OCI-LY7 (cell line): ENCODE measurements around the gene CPS1. TPM values are rescaled to one million over a fixed set of nuclear protein-coding genes. Genes with fewer than 3 reads are reported as not detected.

ENCODE experiments used
- BruUV-seq: library from RNA; stranded (reverse); fragments of 400-500 nt; replicated peaks from 2 replicates; lab custom pipeline; 2021; lab: Mats Ljungman, UMichigan
- CTCF ChIA-PET: fragments of 300-600 bp; sonication (Branson Sonifier 250); formaldehyde crosslinking; loops from one replicate; lab custom pipeline; 2022; ENCODE audit warnings: antibody characterized with exemption; ENCODE audit not compliant: unreplicated experiment; lab: Charles Lee
- POLR2A ChIA-PET: fragments of 300-600 bp; sonication (Branson Sonifier 250); formaldehyde crosslinking; loops from one replicate; lab custom pipeline; 2022; ENCODE audit warnings: antibody characterized with exemption; lab: Charles Lee
- DNase-seq: peaks from one replicate; pipeline ENCODE4 v3.0.0-alpha.2; 2015; ENCODE audit warnings: low spot score
- H2AFZ ChIP-seq: fragments of 200-600 bp; sonication (generic), shearing (Covaris generic); 2 replicates; pipeline ENCODE4 v1.6.1; 2014; ENCODE audit warnings: mild to moderate bottlenecking, antibody characterized with exemption, low read length, moderate library complexity
- H3K27ac ChIP-seq: fragments of 200-600 bp; sonication (generic); 2 replicates; pipeline ENCODE4 v1.5.1; 2014; ENCODE audit warnings: mixed run types, low read depth, mild to moderate bottlenecking, moderate library complexity, low read length, inconsistent platforms; ENCODE audit not compliant: poor library complexity, severe bottlenecking
- H3K36me3 ChIP-seq: fragments of 200-600 bp; sonication (generic); 2 replicates; pipeline ENCODE4 v1.6.1; 2014; ENCODE audit warnings: mild to moderate bottlenecking, antibody characterized with exemption, low read length, moderate library complexity, mixed read lengths; ENCODE audit not compliant: insufficient read depth
- H3K4me1 ChIP-seq: fragments of 200-600 bp; sonication (generic); 2 replicates; pipeline ENCODE4 v1.5.1; 2014; ENCODE audit warnings: mild to moderate bottlenecking, low read length; ENCODE audit not compliant: insufficient read depth, poor library complexity, severe bottlenecking
- H3K4me2 ChIP-seq: fragments of 200-600 bp; sonication (generic); 2 replicates; pipeline ENCODE4 v1.6.1; 2014; ENCODE audit warnings: mild to moderate bottlenecking, low read length
- H3K4me3 ChIP-seq: fragments of 200-600 bp; sonication (generic); 2 replicates; pipeline ENCODE4 v1.5.1; 2014; ENCODE audit warnings: mild to moderate bottlenecking, low read depth, low read length; ENCODE audit not compliant: poor library complexity, severe bottlenecking
- H3K79me2 ChIP-seq: fragments of 200-600 bp; sonication (generic); 2 replicates; pipeline ENCODE4 v1.6.1; 2016; ENCODE audit warnings: low read depth, mild to moderate bottlenecking, low read length, moderate library complexity, mixed read lengths; ENCODE audit not compliant: insufficient read depth
- H3K9me2 ChIP-seq: fragments of 200-600 bp; sonication (generic); 2 replicates; pipeline ENCODE4 v1.6.1; 2016; ENCODE audit warnings: mild to moderate bottlenecking, low read length, mixed read lengths; ENCODE audit not compliant: insufficient read depth
- H3K9me3 ChIP-seq: fragments of 200-600 bp; sonication (generic); 2 replicates; pipeline ENCODE4 v1.6.1; 2014; ENCODE audit warnings: mild to moderate bottlenecking, mixed run types, low read length, mixed read lengths
- H4K20me1 ChIP-seq: fragments of 200-600 bp; sonication (generic); 2 replicates; pipeline ENCODE4 v1.6.1; 2014; ENCODE audit warnings: mild to moderate bottlenecking, antibody characterized with exemption, low read length, moderate library complexity, mixed read lengths; ENCODE audit not compliant: insufficient read depth
- EZH2phosphoT487 ChIP-seq: fragments of 200-600 bp; sonication (generic); IDR thresholded peaks from 2 replicates; pipeline ENCODE4 v1.6.1; 2018; ENCODE audit warnings: low read depth, borderline replicate concordance, mild to moderate bottlenecking, mixed run types, antibody characterized with exemption, low read length, moderate library complexity, mixed read lengths
- intact Hi-C: fragments of 100-400 bp; cut with micrococcal nuclease; formaldehyde crosslinking; loops from one replicate; pipeline ENCODE4 v1.10.0; 2022; ENCODE audit not compliant: unreplicated experiment
- total RNA-seq, 2 experiments: library from RNA; depleted of rRNA in 1 of 2; stranded (reverse); fragments of >200 nt in 1 of 2; shearing (Covaris generic) in 1 of 2; gene quantifications; 2 replicates each; pipeline ENCODE4 v1.2.3, GENCODE V29; 2014 to 2022
- TF ChIP-seq, protein P1 (sequence below): fragments of 200-600 bp; sonication (generic); conservative IDR thresholded peaks from 2 replicates; pipeline ENCODE4 v1.5.1; 2014; ENCODE audit warnings: mild to moderate bottlenecking, antibody characterized with exemption, low read length, moderate library complexity, mixed read lengths

CPS1 gene
- total RNA-seq, 2 experiments from 2014 or later, result 0.06 to 0.27 TPM

DNA sequence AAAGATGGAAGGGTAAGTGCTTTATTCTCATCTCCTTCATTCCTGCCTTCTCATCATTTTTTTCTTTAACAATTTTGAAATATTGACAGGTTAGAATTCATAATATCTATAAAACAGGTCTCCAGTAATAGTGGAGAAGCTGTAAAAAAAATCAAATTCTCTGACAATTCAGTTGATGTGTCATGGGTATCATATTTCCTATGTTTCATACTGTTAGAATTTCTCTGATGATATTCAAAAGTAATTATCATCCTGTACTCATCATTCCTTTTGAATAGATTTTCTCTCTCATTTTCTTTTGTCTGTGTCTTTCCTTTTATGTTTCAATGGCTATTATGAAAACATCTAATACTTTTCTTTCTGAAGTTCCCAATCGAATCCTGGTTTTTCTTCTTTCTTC lies 97.7 kb downstream of the CPS1 start:
- Histone ChIP-seq H4K20me1 (no peaks in the 10 kb centered on the region), H3K4me2 (no peak overlapping the region), H3K9me3 (no peaks in the 10 kb centered on the region), H2AFZ (no peak overlapping the region), H3K4me3 (no peak overlapping the region), H3K79me2 (no peaks in the 10 kb centered on the region), H3K4me1 (no peaks in the 10 kb centered on the region), H3K9me2 (no peaks in the 10 kb centered on the region), H3K36me3 (no peaks in the 10 kb centered on the region), H3K27ac (no peak overlapping the region)
- POLR2A ChIA-PET, result no interaction called here
- DNase-seq, result no peak
- BruUV-seq, result no TSS peak
- TF ChIP-seq EZH2phosphoT487, result no peak
- TF ChIP-seq, protein P1, sequence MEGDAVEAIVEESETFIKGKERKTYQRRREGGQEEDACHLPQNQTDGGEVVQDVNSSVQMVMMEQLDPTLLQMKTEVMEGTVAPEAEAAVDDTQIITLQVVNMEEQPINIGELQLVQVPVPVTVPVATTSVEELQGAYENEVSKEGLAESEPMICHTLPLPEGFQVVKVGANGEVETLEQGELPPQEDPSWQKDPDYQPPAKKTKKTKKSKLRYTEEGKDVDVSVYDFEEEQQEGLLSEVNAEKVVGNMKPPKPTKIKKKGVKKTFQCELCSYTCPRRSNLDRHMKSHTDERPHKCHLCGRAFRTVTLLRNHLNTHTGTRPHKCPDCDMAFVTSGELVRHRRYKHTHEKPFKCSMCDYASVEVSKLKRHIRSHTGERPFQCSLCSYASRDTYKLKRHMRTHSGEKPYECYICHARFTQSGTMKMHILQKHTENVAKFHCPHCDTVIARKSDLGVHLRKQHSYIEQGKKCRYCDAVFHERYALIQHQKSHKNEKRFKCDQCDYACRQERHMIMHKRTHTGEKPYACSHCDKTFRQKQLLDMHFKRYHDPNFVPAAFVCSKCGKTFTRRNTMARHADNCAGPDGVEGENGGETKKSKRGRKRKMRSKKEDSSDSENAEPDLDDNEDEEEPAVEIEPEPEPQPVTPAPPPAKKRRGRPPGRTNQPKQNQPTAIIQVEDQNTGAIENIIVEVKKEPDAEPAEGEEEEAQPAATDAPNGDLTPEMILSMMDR, result no peak
- CTCF ChIA-PET, result no interaction called here
- intact Hi-C loops, result no loop called here

DNA sequence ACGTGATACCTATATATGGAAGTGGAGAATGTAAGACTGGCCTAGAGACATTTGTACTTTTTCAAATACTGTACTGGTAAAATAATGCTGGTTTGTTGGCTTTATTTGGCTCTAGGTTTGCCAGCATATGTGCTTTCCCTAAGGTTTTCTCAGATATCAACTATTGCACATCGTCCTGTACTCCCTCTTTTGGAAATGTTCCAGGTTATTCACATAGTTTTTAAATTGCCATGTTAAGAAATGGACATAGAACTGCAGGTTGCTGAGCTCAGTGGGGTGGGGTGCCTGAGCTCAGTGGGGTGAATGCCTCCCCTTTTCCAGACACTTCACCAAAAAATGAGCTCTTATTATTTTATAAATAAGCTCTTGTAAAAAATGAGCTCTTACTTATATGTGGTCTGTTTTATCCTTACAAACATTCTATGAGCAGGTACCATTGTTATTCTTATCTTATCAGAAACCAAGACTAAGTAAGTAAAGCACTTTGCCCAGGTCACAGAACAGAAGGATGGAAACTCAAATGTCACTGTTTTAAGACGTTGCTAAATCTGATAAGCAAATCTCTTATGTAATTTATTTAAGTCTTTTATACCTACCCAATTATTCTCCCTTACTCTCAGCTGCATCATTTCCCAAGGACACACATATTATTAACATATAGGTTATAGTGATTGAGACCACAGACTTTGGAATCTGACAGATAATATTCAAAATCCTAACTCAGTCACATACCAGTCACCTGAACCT lies 99.0 kb downstream of the CPS1 start:
- Histone ChIP-seq H3K9me2 (no peaks in the 10 kb centered on the region), H3K4me3 (no peak overlapping the region), H3K79me2 (no peaks in the 10 kb centered on the region), H3K27ac (no peak overlapping the region), H3K9me3 (no peaks in the 10 kb centered on the region), H3K36me3 (no peaks in the 10 kb centered on the region), H3K4me1 (no peaks in the 10 kb centered on the region), H4K20me1 (no peaks in the 10 kb centered on the region), H2AFZ (no peak overlapping the region), H3K4me2 (no peak overlapping the region)
- BruUV-seq, result no TSS peak
- POLR2A ChIA-PET, result interaction anchor here (0.7 kb wide), 1 partner anchor 234 kb away, joined by 3 read pairs; no protein-coding TSS in a partner anchor
- intact Hi-C loops, result no loop called here
- CTCF ChIA-PET, result no interaction called here
- no peak for DNase-seq
- no peak for TF ChIP-seq EZH2phosphoT487
- TF ChIP-seq, protein P1, result no peak

DNA sequence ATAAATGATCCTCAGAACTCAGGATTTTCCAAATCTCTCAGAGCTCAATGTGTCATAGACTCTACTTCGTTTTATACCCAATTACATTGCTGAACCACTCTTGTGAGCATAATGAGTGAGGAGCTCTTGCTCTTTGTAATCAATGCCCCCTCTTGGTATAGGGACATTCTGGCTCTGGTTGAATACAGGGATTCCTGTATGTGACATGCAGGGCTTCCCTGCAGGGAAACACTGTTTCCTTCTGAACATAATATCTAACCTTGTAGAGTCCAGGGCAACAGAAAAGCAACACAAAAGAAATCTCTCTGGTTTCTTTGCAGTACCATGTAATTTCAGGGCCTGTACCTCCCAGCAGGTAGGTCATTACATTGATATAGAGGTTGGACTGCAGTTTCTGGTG lies 101.5 kb downstream of the CPS1 start:
- Histone ChIP-seq H3K9me3 (no peaks in the 10 kb centered on the region), H3K4me2 (no peak overlapping the region), H3K9me2 (no peaks in the 10 kb centered on the region), H3K36me3 (no peaks in the 10 kb centered on the region), H3K4me3 (no peak overlapping the region), H3K4me1 (no peaks in the 10 kb centered on the region), H2AFZ (no peak overlapping the region), H3K27ac (no peak overlapping the region), H4K20me1 (no peaks in the 10 kb centered on the region), H3K79me2 (no peaks in the 10 kb centered on the region)
- CTCF ChIA-PET, result no interaction called here
- intact Hi-C loops, result no loop called here
- TF ChIP-seq EZH2phosphoT487, result no peak
- TF ChIP-seq, protein P1, result no peak
- no peak for DNase-seq
- POLR2A ChIA-PET, result interaction anchor here (1.0 kb wide), 1 partner anchor 13 kb away, joined by 4 read pairs; no protein-coding TSS in a partner anchor
- no TSS peak for BruUV-seq
